Common myeloid progenitor, CD34-positive (primary cell): ENCODE results near the gene GPRC5C.
A peak's percentile ranks its signal among the peaks of the same experiment; 100 is the strongest.

Source experiments
- CTCF ChIA-PET: fragments of 350-600 bp; sonication (Branson Sonifier 250); formaldehyde crosslinking; loops from one replicate; lab custom pipeline; 2021; ENCODE audit warnings: antibody characterized with exemption; lab: Charles Lee
- POLR2A ChIA-PET: fragments of 350-600 bp; sonication (Branson Sonifier 250); formaldehyde crosslinking; loops from one replicate; lab custom pipeline; 2021; ENCODE audit warnings: antibody characterized with exemption; lab: Charles Lee
- DNase-seq, 3 donors: peaks; one replicate each; pipeline versions ENCODE4 v3.0.0 to v3.0.0-alpha.2; 2013
- H3K27ac ChIP-seq, 2 experiments: 1 replicate in 1 of 2; 2 replicates in 1 of 2; pipeline ENCODE4 v1.7.0; 2013; ENCODE audit warnings: inconsistent platforms in 2 of 2, low read length in 2 of 2, mild to moderate bottlenecking in 2 of 2, low read depth in 1 of 2, moderate library complexity in 1 of 2; ENCODE audit not compliant: severe bottlenecking in 2 of 2, insufficient read depth in 1 of 2, poor library complexity in 1 of 2
- H3K27me3 ChIP-seq, 5 experiments: replicated peaks in 2 of 5; 1 replicate in 3 of 5; 2 replicates in 2 of 5; pipeline versions ENCODE4 v1.6.1 to v1.7.0; 2013; ENCODE audit warnings: low read length in 4 of 5, mild to moderate bottlenecking in 2 of 5, moderate library complexity in 2 of 5, inconsistent platforms in 1 of 5; ENCODE audit not compliant: insufficient read depth in 5 of 5, control insufficient read depth in 4 of 5
- H3K36me3 ChIP-seq, 4 experiments: 1 replicate in 2 of 4; 2 replicates in 2 of 4; pipeline versions ENCODE4 v1.6.1 to v1.7.0; 2013; ENCODE audit warnings: low read length in 3 of 4, control low read depth in 1 of 4, mild to moderate bottlenecking in 1 of 4; ENCODE audit not compliant: control insufficient read depth in 4 of 4, insufficient read depth in 4 of 4
- H3K4me1 ChIP-seq, 4 experiments: 1 replicate in 3 of 4; 2 replicates in 1 of 4; pipeline versions ENCODE4 v1.6.1 to v1.7.1; 2013; ENCODE audit warnings: low read length in 3 of 4, mild to moderate bottlenecking in 3 of 4, control low read depth in 1 of 4, inconsistent platforms in 1 of 4, moderate library complexity in 1 of 4; ENCODE audit not compliant: control insufficient read depth in 4 of 4, insufficient read depth in 4 of 4; ENCODE audit errors: control extremely low read depth in 1 of 4
- H3K4me3 ChIP-seq, 7 experiments: 1 replicate in 4 of 7; 2 replicates in 3 of 7; pipeline versions ENCODE4 v1.5.1 to v1.7.0; 2013; ENCODE audit warnings: mild to moderate bottlenecking in 7 of 7, low read length in 6 of 7, moderate library complexity in 6 of 7, inconsistent platforms in 2 of 7, low read depth in 2 of 7, control low read depth in 1 of 7; ENCODE audit not compliant: insufficient read depth in 4 of 7, control insufficient read depth in 1 of 7; ENCODE audit errors: extremely low read depth in 1 of 7
- H3K9me3 ChIP-seq, 5 experiments: 1 replicate in 4 of 5; 2 replicates in 1 of 5; pipeline versions ENCODE4 v1.6.1 to v1.7.1; 2013; ENCODE audit warnings: low read length in 4 of 5, mild to moderate bottlenecking in 2 of 5, inconsistent platforms in 1 of 5, low read depth in 1 of 5, moderate library complexity in 1 of 5; ENCODE audit not compliant: control insufficient read depth in 4 of 5, insufficient read depth in 2 of 5; ENCODE audit errors: control extremely low read depth in 1 of 5
- WGBS: methylation state at CpG from one replicate; pipeline ENCODE4 v1.1.5; 2013; ENCODE audit not compliant: insufficient coverage; 5-methylcytosine and 5-hydroxymethylcytosine counted together

Gene GPRC5C

GRCh38 chr17:74460241-74460640 lies 28.4 kb downstream of the GPRC5C start:
- Histone ChIP-seq H3K4me3 (no peak overlapping the region), H3K36me3 (no peaks in the 10 kb centered on the region), H3K27ac (no peak overlapping the region), H3K9me3 (no peaks in the 10 kb centered on the region), H3K27me3 (no peaks in the 10 kb centered on the region), H3K4me1 (peaks cover 12 to 75% (median 71%) of the 10 kb centered on the region in 4 experiments)
- CTCF ChIA-PET: interaction anchor here (1.9 to 10.3 kb wide), 6 partner anchors 10 to 87 kb away, joined by 6 to 184 read pairs (median 8); no protein-coding TSS in a partner anchor
- peak in 1 of 3 donors; percentile 33 for DNase-seq
- POLR2A ChIA-PET: no interaction called here
- 92% methylated on average over 2 of the region's 2 CpGs for WGBS

- no peak for DNase-seq
- no peaks in the 10 kb centered on the region for H3K36me3 ChIP-seq
- ChIA-PET POLR2A (no interaction called here), CTCF (interaction anchor here (1.0 to 2.8 kb wide), 5 partner anchors 10 to 88 kb away, joined by 4 to 8 read pairs (median 6); no protein-coding TSS in a partner anchor)
- 84% methylated on average over 7 of the region's 7 CpGs for WGBS
- H3K9me3 ChIP-seq: no peaks in the 10 kb centered on the region
- no peak overlapping the region for H3K4me3 ChIP-seq
- no peaks in the 10 kb centered on the region for H3K27me3 ChIP-seq
- H3K27ac ChIP-seq: no peak overlapping the region
- H3K4me1 ChIP-seq: peaks cover 12 to 83% (median 78%) of the 10 kb centered on the region in 4 experiments
These were observed 29.1 kb downstream of the GPRC5C start for GRCh38 chr17:74460996-74461395.

- Histone ChIP-seq H3K4me3 (peak overlapping the region in 1 of 7 experiments; percentile 5), H3K27me3 (no peaks in the 10 kb centered on the region), H3K27ac (peak overlapping the region in 1 of 2 experiments; percentile 75), H3K9me3 (no peaks in the 10 kb centered on the region), H3K36me3 (no peaks in the 10 kb centered on the region), H3K4me1 (peaks cover 12 to 88% (median 85%) of the 10 kb centered on the region in 4 experiments)
- 91% methylated on average over 4 of the region's 10 CpGs for WGBS
- ChIA-PET CTCF (interaction anchor here (1.0 to 1.9 kb wide), 3 partner anchors 14 to 76 kb away, joined by 4 to 6 read pairs (median 4); no protein-coding TSS in a partner anchor), POLR2A (no interaction called here)
- no peak for DNase-seq
These were observed 29.7 kb downstream of the GPRC5C start for GRCh38 chr17:74461611-74462010.

GRCh38 chr17:74464730-74465377 lies 33.0 kb downstream of the GPRC5C start:
- peak in 2 of 3 donors; percentile 35 to 80 for DNase-seq
- peaks cover 0 to 3% (median 0%) of the 10 kb centered on the region in 4 experiments for H3K36me3 ChIP-seq
- 89% methylated on average over 6 of the region's 7 CpGs for WGBS
- peaks cover 12 to 89% (median 84%) of the 10 kb centered on the region in 4 experiments for H3K4me1 ChIP-seq
- CTCF ChIA-PET: interaction anchor here (1.1 to 1.3 kb wide), 2 partner anchors 27 to 54 kb away, joined by 3 read pairs; no protein-coding TSS in a partner anchor
- H3K27me3 ChIP-seq: no peaks in the 10 kb centered on the region
- no peak overlapping the region for H3K27ac ChIP-seq
- H3K4me3 ChIP-seq: peak overlapping the region in 1 of 7 experiments; percentile 8
- POLR2A ChIA-PET: no interaction called here
- H3K9me3 ChIP-seq: no peaks in the 10 kb centered on the region

GRCh38 chr17:74465378-74466110 lies 33.7 kb downstream of the GPRC5C start:
- Histone ChIP-seq H3K9me3 (no peaks in the 10 kb centered on the region), H3K36me3 (peaks cover 0 to 9% (median 0%) of the 10 kb centered on the region in 4 experiments), H3K27me3 (no peaks in the 10 kb centered on the region), H3K4me3 (peak overlapping the region in 5 of 7 experiments; percentile 69 to 92 (median 84)), H3K27ac (peak overlapping the region; percentile 36 to 72), H3K4me1 (peaks cover 12 to 88% (median 80%) of the 10 kb centered on the region in 4 experiments)
- ChIA-PET POLR2A (no interaction called here), CTCF (interaction anchor here (0.9 to 1.3 kb wide), 4 partner anchors 8 to 97 kb away, joined by 3 to 6 read pairs (median 4); no protein-coding TSS in a partner anchor)
- peak in 1 of 3 donors; percentile 40 for DNase-seq
- 71% methylated on average over 7 of the region's 8 CpGs for WGBS

GRCh38 chr17:74466111-74466827 lies 34.4 kb downstream of the GPRC5C start, which contains the start of gene CD300A:
Gene CD300A (plus strand): TSS chr17:74466634. CDS start chr17:74466704, 70 bp downstream.
- Histone ChIP-seq H3K27ac (peak within 1 kb of the TSS; percentile 40 to 72), H3K36me3 (peaks cover 0 to 9% (median under 1%) of the 10 kb centered on the region in 4 experiments), H3K9me3 (no peaks in the 10 kb centered on the region), H3K27me3 (no peaks in the 10 kb centered on the region), H3K4me3 (peak within 1 kb of the TSS; percentile 51 to 92 (median 81)), H3K4me1 (peaks cover 12 to 82% (median 73%) of the 10 kb centered on the region in 4 experiments)
- CTCF ChIA-PET: interaction anchor here (0.7 to 1.3 kb wide), 4 partner anchors 9 to 98 kb away, joined by 3 to 6 read pairs (median 4); no protein-coding TSS in a partner anchor
- 2% methylated on average over 22 of the region's 25 CpGs for WGBS
- DNase-seq: peak; percentile 76 to 90 (median 84)
- POLR2A ChIA-PET: interaction anchor here (0.6 to 1.6 kb wide), 3 partner anchors 12 to 65 kb away, joined by 3 to 6 read pairs (median 3); partner anchors contain the start of gene CD300LB
